HepG2 (cell line): ENCODE measurements around the gene B4GALT2. TPM values are rescaled to one million over a fixed set of nuclear protein-coding genes. Genes with fewer than 3 reads are reported as not detected.
A peak's percentile ranks its signal among the peaks of the same experiment; 100 is the strongest.

Source experiments
- AKAP8 ChIP-seq: sonication (generic); formaldehyde crosslinking; IDR thresholded peaks from 2 replicates; pipeline ENCODE4 v1.5.1; 2020; ENCODE audit warnings: mild to moderate bottlenecking, missing genetic modification reagents
- ELF1 ChIP-seq: sonication (generic); formaldehyde crosslinking; IDR thresholded peaks from 2 replicates; pipeline ENCODE4 v1.4.0; 2020; ENCODE audit warnings: missing genetic modification reagents
- FOXP1 ChIP-seq, 2 experiments: fragments of 450-650 bp in 1 of 2; IDR thresholded peaks; 2 replicates each; pipeline ENCODE4 v1.6.1; 2017 to 2018; ENCODE audit warnings: antibody characterized with exemption in 1 of 2
- PRDM10 ChIP-seq: sonication (generic); formaldehyde crosslinking; IDR thresholded peaks from 2 replicates; pipeline ENCODE4 v1.4.0; 2020; ENCODE audit warnings: low read depth, missing genetic modification reagents
- SNAI1 ChIP-seq: sonication (generic); formaldehyde crosslinking; IDR thresholded peaks from 2 replicates; pipeline ENCODE4 v1.5.0; 2020; ENCODE audit warnings: mild to moderate bottlenecking, missing genetic modification reagents, borderline replicate concordance
- SOX5 ChIP-seq: IDR thresholded peaks from 2 replicates; pipeline ENCODE4 v1.6.1; 2016; ENCODE audit warnings: borderline replicate concordance
- TBP ChIP-seq: sonication (generic); formaldehyde crosslinking; IDR thresholded peaks from 2 replicates; pipeline ENCODE4 v1.5.0; 2020; ENCODE audit warnings: missing genetic modification reagents
- ZBTB40 ChIP-seq, 2 experiments: fragments of 450-650 bp in 1 of 2; sonication (generic) in 1 of 2; formaldehyde crosslinking in 1 of 2; IDR thresholded peaks; 2 replicates each; pipeline versions ENCODE4 v1.6.1 to v1.8.0; 2016 to 2022; ENCODE audit warnings: antibody characterized with exemption in 1 of 2, mild to moderate bottlenecking in 1 of 2, missing genetic modification reagents in 1 of 2
- ZMYM4 ChIP-seq: sonication (generic); formaldehyde crosslinking; IDR thresholded peaks from 2 replicates; pipeline ENCODE4 v1.8.1; 2023; ENCODE audit warnings: mild to moderate bottlenecking, missing genetic modification reagents
- ZNF451 ChIP-seq: sonication (generic); formaldehyde crosslinking; IDR thresholded peaks from 2 replicates; pipeline ENCODE4 v1.5.0; 2020; ENCODE audit warnings: mild to moderate bottlenecking, missing genetic modification reagents
- ZNF781 ChIP-seq: sonication (generic); formaldehyde crosslinking; IDR thresholded peaks from 2 replicates; pipeline ENCODE4 v1.5.1; 2020; ENCODE audit warnings: borderline replicate concordance, mild to moderate bottlenecking, missing genetic modification reagents; ENCODE audit errors: not compliant biosample characterization
- polyA plus RNA-seq, 8 experiments: library from polyadenylated mRNA; depleted of rRNA in 3 of 8; stranded (reverse) in 7 of 8; unstranded in 1 of 8; fragments of >200 nt; fragmentation: Illumina TruSeq in 4 of 8; extraction: Trizol in 4 of 8; gene quantifications; 2 replicates each; pipeline versions ENCODE4 v1.2.1 to v1.2.3, GENCODE V29; 2011 to 2016; ENCODE audit warnings: low read depth in 4 of 8, missing spikeins in 1 of 8, mixed read lengths in 1 of 8; ENCODE audit not compliant: insufficient read depth in 1 of 8
- total RNA-seq, 5 experiments: library from RNA; depleted of rRNA; stranded (reverse); fragments of >200 nt; fragmentation: Illumina TruSeq; extraction: Trizol; gene quantifications; 2 replicates each; pipeline ENCODE4 v1.2.3, GENCODE V29; 2016; ENCODE audit warnings: low read depth in 1 of 5
- TF ChIP-seq, protein P1 (sequence below): sonication (generic); formaldehyde crosslinking; IDR thresholded peaks from 2 replicates; pipeline ENCODE4 v1.8.0; 2022; ENCODE audit warnings: missing genetic modification reagents, mild to moderate bottlenecking, moderate library complexity, borderline replicate concordance
- TF ChIP-seq, protein P2 (sequence below): IDR thresholded peaks from 2 replicates; pipeline ENCODE4 v1.6.1; 2016; ENCODE audit warnings: low read depth, borderline replicate concordance

The B4GALT2 gene
- total and polyA plus RNA-seq, 2 of the 13 experiments (the other 11 are each of a cell fraction or from before 2014, with no cell fraction given) = 41.9 to 78.0 TPM

DNA sequence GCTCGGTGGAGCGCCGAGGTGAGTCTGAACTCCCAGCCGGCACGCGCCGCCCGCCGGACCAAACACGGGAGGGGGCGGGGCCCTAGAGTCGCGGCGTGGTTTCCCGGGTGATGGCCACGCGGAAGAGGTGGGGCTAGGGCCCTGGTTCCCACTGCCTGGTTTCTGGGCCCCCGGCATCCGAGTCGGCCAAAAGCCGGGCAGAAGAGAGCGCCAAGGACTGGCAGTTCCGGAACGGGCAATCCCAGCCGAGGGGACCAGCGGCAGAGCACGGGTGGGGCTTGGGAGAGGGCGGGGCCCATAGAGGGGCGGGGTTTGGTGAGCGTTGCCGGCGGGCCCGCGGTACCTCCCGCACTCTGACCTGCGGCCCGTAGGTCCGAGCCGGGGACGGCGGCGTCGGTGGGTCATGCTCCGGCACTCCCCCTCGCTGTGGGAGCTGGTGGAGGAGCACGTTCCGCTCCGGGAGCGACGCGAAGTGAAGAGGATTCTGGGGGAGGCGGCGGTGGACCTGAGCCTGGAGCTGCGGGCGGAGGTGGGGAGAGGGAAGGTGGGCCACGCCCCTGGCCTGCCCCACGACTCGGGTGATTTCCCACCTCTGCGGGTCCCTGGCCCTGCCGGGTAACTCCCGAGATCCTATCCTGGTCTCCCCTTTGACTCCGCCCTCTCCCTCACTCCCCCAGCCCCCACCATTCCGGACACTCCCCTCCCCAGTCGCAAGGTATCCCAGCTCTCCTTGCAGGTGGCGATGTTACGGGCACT, 12.6 kb downstream of the B4GALT2 start, which contains the start of gene CCDC24 (continued):
- TF ChIP-seq, protein P1, sequence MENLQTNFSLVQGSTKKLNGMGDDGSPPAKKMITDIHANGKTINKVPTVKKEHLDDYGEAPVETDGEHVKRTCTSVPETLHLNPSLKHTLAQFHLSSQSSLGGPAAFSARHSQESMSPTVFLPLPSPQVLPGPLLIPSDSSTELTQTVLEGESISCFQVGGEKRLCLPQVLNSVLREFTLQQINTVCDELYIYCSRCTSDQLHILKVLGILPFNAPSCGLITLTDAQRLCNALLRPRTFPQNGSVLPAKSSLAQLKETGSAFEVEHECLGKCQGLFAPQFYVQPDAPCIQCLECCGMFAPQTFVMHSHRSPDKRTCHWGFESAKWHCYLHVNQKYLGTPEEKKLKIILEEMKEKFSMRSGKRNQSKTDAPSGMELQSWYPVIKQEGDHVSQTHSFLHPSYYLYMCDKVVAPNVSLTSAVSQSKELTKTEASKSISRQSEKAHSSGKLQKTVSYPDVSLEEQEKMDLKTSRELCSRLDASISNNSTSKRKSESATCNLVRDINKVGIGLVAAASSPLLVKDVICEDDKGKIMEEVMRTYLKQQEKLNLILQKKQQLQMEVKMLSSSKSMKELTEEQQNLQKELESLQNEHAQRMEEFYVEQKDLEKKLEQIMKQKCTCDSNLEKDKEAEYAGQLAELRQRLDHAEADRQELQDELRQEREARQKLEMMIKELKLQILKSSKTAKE (CRISPR knock-in tag) = peak; percentile 71
- no peak for TF ChIP-seq SNAI1 (CRISPR knock-in tag)
- TF ChIP-seq, protein P2, sequence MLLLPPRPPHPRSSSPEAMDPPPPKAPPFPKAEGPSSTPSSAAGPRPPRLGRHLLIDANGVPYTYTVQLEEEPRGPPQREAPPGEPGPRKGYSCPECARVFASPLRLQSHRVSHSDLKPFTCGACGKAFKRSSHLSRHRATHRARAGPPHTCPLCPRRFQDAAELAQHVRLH = 0 out of 2 replicates have a peak, but pooled peaks have one; percentile 38
- TF ChIP-seq PRDM10 (CRISPR knock-in tag) = no peak
- TF ChIP-seq ZBTB40 (IDR thresholded peaks at IDR 0.05) = no peak
- no peak for TF ChIP-seq ZBTB40 (CRISPR knock-in tag; IDR thresholded peaks at IDR 0.05)
- TF ChIP-seq ZMYM4 (CRISPR knock-in tag) = no peak
- TF ChIP-seq SOX5 (CRISPR knock-in tag) = no peak
- TF ChIP-seq TBP = no peak
- TF ChIP-seq FOXP1 (IDR thresholded peaks at IDR 0.05) = no peak
- no peak for TF ChIP-seq FOXP1 (CRISPR knock-in tag; IDR thresholded peaks at IDR 0.05)
- TF ChIP-seq ZNF781 (CRISPR knock-in tag) = peak; percentile 44
- TF ChIP-seq AKAP8 (CRISPR knock-in tag) = peak; percentile 97
- no peak for TF ChIP-seq ZNF451
- TF ChIP-seq ELF1 (CRISPR knock-in tag) = peak; percentile 77
